LNCAP (cell line): Measurements from ENCODE around the gene ABHD2.

ENCODE experiments used
- CTCF ChIP-seq: fragments of 450-650 bp; IDR thresholded peaks from 2 replicates; pipeline ENCODE4 v1.5.1; 2017; ENCODE audit warnings: mild to moderate bottlenecking

Gene ABHD2

DNA sequence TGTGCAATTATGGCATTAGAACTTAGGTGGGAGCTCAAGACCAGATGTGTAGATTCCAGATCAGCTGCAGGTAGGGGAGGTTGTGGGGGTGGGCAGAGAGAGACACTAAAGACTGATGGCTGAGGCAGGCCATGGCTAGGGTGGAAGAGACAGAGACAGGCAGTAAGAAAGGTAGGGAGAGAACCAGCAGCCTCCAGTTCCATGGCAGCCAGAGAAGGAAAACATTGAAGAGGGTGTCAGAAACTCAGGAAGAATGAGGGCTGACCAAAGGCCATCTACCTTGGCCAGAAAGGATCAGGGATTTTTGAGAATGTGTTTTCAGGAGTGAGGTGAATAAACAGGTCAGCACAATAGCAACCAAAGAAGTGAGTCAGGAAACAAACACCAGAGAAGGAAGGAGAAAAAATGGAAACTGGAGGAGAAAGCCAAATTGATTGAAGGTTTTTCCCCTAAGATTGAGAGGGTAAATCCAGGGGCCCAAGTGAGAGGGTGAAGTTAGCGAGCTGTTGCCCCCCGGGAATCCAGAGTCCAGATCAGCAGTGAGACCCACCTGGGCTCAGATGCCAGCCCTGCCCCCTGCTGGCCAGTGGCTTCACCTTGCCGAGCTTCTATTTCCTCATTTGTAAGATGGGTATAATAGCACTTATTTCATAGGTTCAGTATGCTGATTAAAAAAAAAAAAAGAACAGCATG lies 41.0 kb downstream of the ABHD2 start:
- TF ChIP-seq CTCF, result peak; percentile 95

- TF ChIP-seq CTCF, result peak; percentile 2; the same call in 1 of the 2 replicates
These were observed 41.5 kb downstream of the ABHD2 start for GRCh38 chr15:89129816-89130134.

DNA sequence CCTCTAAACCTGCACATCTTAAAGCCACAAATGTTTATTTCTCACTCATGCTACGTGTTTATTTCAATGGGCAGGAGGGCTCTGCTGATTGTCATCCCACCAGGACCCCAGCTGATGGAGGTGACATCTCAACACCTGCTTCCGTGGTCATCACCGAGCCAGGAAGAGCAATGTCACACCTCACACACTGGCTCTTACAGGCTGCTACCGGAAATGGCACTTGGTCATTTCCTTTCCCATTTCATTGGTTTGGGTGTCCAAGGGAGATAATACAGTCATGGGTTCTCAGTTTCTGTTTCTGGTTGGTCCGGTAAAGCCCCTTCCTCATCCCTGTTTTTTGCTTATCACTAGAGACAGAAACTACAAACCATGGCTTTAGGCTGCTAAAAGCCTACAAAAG lies 41.9 kb downstream of the ABHD2 start:
- no peak for TF ChIP-seq CTCF

- no peak for TF ChIP-seq CTCF
These were observed 43.5 kb downstream of the ABHD2 start for GRCh38 chr15:89131731-89132130.

- TF ChIP-seq CTCF, result no peak
These were observed 44.6 kb downstream of the ABHD2 start for GRCh38 chr15:89132611-89133507.

- TF ChIP-seq CTCF, result no peak
These were observed 48.0 kb downstream of the ABHD2 start for GRCh38 chr15:89136078-89136806.
